GM10248 (cell line): ENCODE data around the gene PRDM16.

Source experiments
- CTCF ChIA-PET: fragments of 300-600 bp; sonication (Branson Sonifier 250); formaldehyde crosslinking; extraction: SDS; loops from one replicate; lab custom pipeline; 2021; ENCODE audit warnings: antibody characterized with exemption; lab: Yijun Ruan, JAX
- POLR2A ChIA-PET: fragments of 350-650 bp; sonication (Branson Sonifier 250); formaldehyde crosslinking; extraction: SDS; loops from one replicate; lab custom pipeline; 2020; ENCODE audit warnings: antibody characterized with exemption; lab: Yijun Ruan, JAX
- DNase-seq: peaks from one replicate; pipeline ENCODE4 v3.0.0; 2012; ENCODE audit errors: extremely low spot score
- CTCF ChIP-seq: IDR thresholded peaks from 2 replicates; pipeline ENCODE4 v1.5.1; 2012; ENCODE audit warnings: mild to moderate bottlenecking, low read depth; ENCODE audit errors: extremely low read depth, missing control alignments, control extremely low read depth

The PRDM16 gene

GRCh38 chr1:3321559-3322449, 252.8 kb downstream of the PRDM16 start:
- ChIA-PET CTCF (no interaction called here), POLR2A (no interaction called here)
- no peak for DNase-seq
- TF ChIP-seq CTCF: no peak

GRCh38 chr1:3322450-3323020, 253.5 kb downstream of the PRDM16 start:
- ChIA-PET POLR2A (no interaction called here), CTCF (no interaction called here)
- DNase-seq: no peak
- TF ChIP-seq CTCF: no peak

- DNase-seq: no peak
- POLR2A ChIA-PET: no interaction called here
- TF ChIP-seq CTCF: no peak
- CTCF ChIA-PET: no interaction called here
These were observed 254.2 kb downstream of the PRDM16 start for GRCh38 chr1:3323021-3323795.

- TF ChIP-seq CTCF: no peak
- DNase-seq: no peak
- POLR2A ChIA-PET: no interaction called here
- CTCF ChIA-PET: no interaction called here
These were observed 255.0 kb downstream of the PRDM16 start for GRCh38 chr1:3323796-3324703.

- no peak for DNase-seq
- TF ChIP-seq CTCF: no peak
- ChIA-PET CTCF (no interaction called here), POLR2A (no interaction called here)
These were observed 255.9 kb downstream of the PRDM16 start for GRCh38 chr1:3324704-3325535.
